HEK293 (cell line): ENCODE results near the gene GNAS.

Source experiments
- BCL11B ChIP-seq: fragments of 450-650 bp; formaldehyde crosslinking; IDR thresholded peaks from 2 replicates; pipeline ENCODE4 v1.5.1; 2016; ENCODE audit warnings: low read depth, missing biosample characterization, missing genetic modification characterization
- CTCF ChIP-seq: fragments of 450-650 bp; formaldehyde crosslinking; IDR thresholded peaks from 2 replicates; pipeline ENCODE4 v1.5.1; 2016; ENCODE audit warnings: missing biosample characterization, missing genetic modification characterization
- MEIS1 ChIP-seq: sonication (generic); formaldehyde crosslinking; IDR thresholded peaks from 2 replicates; pipeline ENCODE4 v1.8.1; 2022; ENCODE audit warnings: missing genetic modification reagents, mild to moderate bottlenecking, borderline replicate concordance
- SP2 ChIP-seq: fragments of 450-650 bp; formaldehyde crosslinking; IDR thresholded peaks from 2 replicates; pipeline ENCODE4 v1.5.1; 2016; ENCODE audit warnings: missing biosample characterization, missing genetic modification characterization
- SP3 ChIP-seq: fragments of 450-650 bp; formaldehyde crosslinking; IDR thresholded peaks from 2 replicates; pipeline ENCODE4 v1.5.1; 2016; ENCODE audit warnings: missing biosample characterization, missing genetic modification characterization
- ZBTB11 ChIP-seq: fragments of 450-650 bp; formaldehyde crosslinking; conservative IDR thresholded peaks from 2 replicates; pipeline ENCODE4 v1.5.1; 2016; ENCODE audit warnings: low read depth, missing biosample characterization, missing genetic modification characterization
- ZBTB20 ChIP-seq: fragments of 450-650 bp; formaldehyde crosslinking; IDR thresholded peaks from 2 replicates; pipeline ENCODE4 v1.5.1; 2016; ENCODE audit warnings: missing biosample characterization, missing genetic modification characterization
- ZBTB21 ChIP-seq: fragments of 450-650 bp; formaldehyde crosslinking; IDR thresholded peaks from 2 replicates; pipeline ENCODE4 v1.5.1; 2017; ENCODE audit warnings: missing biosample characterization, missing genetic modification characterization
- ZNF16 ChIP-seq: fragments of 450-650 bp; formaldehyde crosslinking; IDR thresholded peaks from 2 replicates; pipeline ENCODE4 v1.5.1; 2016; ENCODE audit warnings: low read depth, missing biosample characterization, missing genetic modification characterization
- ZNF184 ChIP-seq: fragments of 450-650 bp; IDR thresholded peaks from 2 replicates; pipeline ENCODE4 v1.5.1; 2018; ENCODE audit warnings: missing biosample characterization, mild to moderate bottlenecking, missing genetic modification characterization
- ZNF24 ChIP-seq: fragments of 450-650 bp; formaldehyde crosslinking; IDR thresholded peaks from 2 replicates; pipeline ENCODE4 v1.5.1; 2016; ENCODE audit warnings: missing biosample characterization, missing genetic modification characterization
- ZNF707 ChIP-seq: fragments of 450-650 bp; formaldehyde crosslinking; IDR thresholded peaks from 2 replicates; pipeline ENCODE4 v1.5.1; 2016; ENCODE audit warnings: missing biosample characterization, missing genetic modification characterization
- ZXDB ChIP-seq: fragments of 450-650 bp; formaldehyde crosslinking; IDR thresholded peaks from 2 replicates; pipeline ENCODE4 v1.5.1; 2016; ENCODE audit warnings: missing biosample characterization, missing genetic modification characterization

GRCh38 chr20:58903614-58904013, 51.1 kb downstream of the GNAS start:
- no peak for TF ChIP-seq SP3 (tag by site-specific recombination)
- TF ChIP-seq ZNF24 (tag by site-specific recombination), result no peak
- TF ChIP-seq ZNF184 (tag by site-specific recombination), result no peak
- TF ChIP-seq CTCF (tag by site-specific recombination), result no peak
- no peak for TF ChIP-seq ZXDB
- no peak for TF ChIP-seq ZBTB20 (tag by site-specific recombination)
- no peak for TF ChIP-seq ZNF707 (tag by site-specific recombination)
- no peak for TF ChIP-seq BCL11B (tag by site-specific recombination)
- TF ChIP-seq ZBTB21 (tag by site-specific recombination), result no peak
- TF ChIP-seq ZNF16 (tag by site-specific recombination), result no peak
- no peak for TF ChIP-seq MEIS1
- no peak for TF ChIP-seq SP2 (tag by site-specific recombination)
- TF ChIP-seq ZBTB11, result no peak
